HepG2 (cell line): ENCODE results near the gene LMAN2. TPM values are rescaled to one million over a fixed set of nuclear protein-coding genes. Genes with fewer than 3 reads are reported as not detected.
A peak's percentile ranks its signal among the peaks of the same experiment; 100 is the strongest.

Experiments
- ARNT2 ChIP-seq: sonication (generic); formaldehyde crosslinking; IDR thresholded peaks from 2 replicates; pipeline ENCODE4 v1.8.0; 2022; ENCODE audit warnings: mild to moderate bottlenecking, low read depth, missing genetic modification reagents, moderate library complexity
- ATF2 ChIP-seq: sonication (generic); formaldehyde crosslinking; IDR thresholded peaks from 2 replicates; pipeline ENCODE4 v1.4.0; 2020; ENCODE audit warnings: missing genetic modification reagents
- CREB3 ChIP-seq: sonication (generic); formaldehyde crosslinking; IDR thresholded peaks from 2 replicates; pipeline ENCODE4 v1.5.0; 2020; ENCODE audit warnings: missing genetic modification reagents
- ELF1 ChIP-seq: sonication (generic); formaldehyde crosslinking; IDR thresholded peaks from 2 replicates; pipeline ENCODE4 v1.4.0; 2020; ENCODE audit warnings: missing genetic modification reagents
- GFI1 ChIP-seq: sonication (generic); formaldehyde crosslinking; IDR thresholded peaks from 2 replicates; pipeline ENCODE4 v1.5.0; 2020; ENCODE audit warnings: missing genetic modification reagents, mild to moderate bottlenecking, borderline replicate concordance
- KAT8 ChIP-seq: IDR thresholded peaks from 2 replicates; pipeline ENCODE4 v1.6.1; 2016; ENCODE audit warnings: missing genetic modification reagents, missing compliant biosample characterization
- KDM5A ChIP-seq: fragments of 200-600 bp; sonication (generic); IDR thresholded peaks from 2 replicates; pipeline ENCODE4 v1.7.0; 2018; ENCODE audit warnings: antibody characterized with exemption, mild to moderate bottlenecking, low read length, borderline replicate concordance
- MBD4 ChIP-seq: IDR thresholded peaks from 2 replicates; pipeline ENCODE4 v1.6.1; 2012; ENCODE audit warnings: low read length, inconsistent platforms, borderline replicate concordance
- PBX2 ChIP-seq: IDR thresholded peaks from 2 replicates; pipeline ENCODE4 v1.6.1; 2016; ENCODE audit warnings: control low read depth
- SALL1 ChIP-seq: sonication (generic); formaldehyde crosslinking; IDR thresholded peaks from 2 replicates; pipeline ENCODE4 v1.8.0; 2022; ENCODE audit warnings: mild to moderate bottlenecking, missing genetic modification reagents
- SIN3A ChIP-seq: IDR thresholded peaks from 2 replicates; pipeline ENCODE4 v1.6.1; 2011; ENCODE audit warnings: low read depth, mild to moderate bottlenecking, control low read depth, low read length, borderline replicate concordance
- ZNF234 ChIP-seq: sonication (generic); formaldehyde crosslinking; conservative IDR thresholded peaks from 2 replicates; pipeline ENCODE4 v1.5.1; 2020; ENCODE audit warnings: mild to moderate bottlenecking, missing genetic modification reagents
- ZNF510 ChIP-seq: sonication (generic); formaldehyde crosslinking; IDR thresholded peaks from 2 replicates; pipeline ENCODE4 v1.4.0; 2020; ENCODE audit warnings: low read depth, mild to moderate bottlenecking, missing genetic modification reagents
- ZNF800 ChIP-seq: sonication (generic); formaldehyde crosslinking; IDR thresholded peaks from 2 replicates; pipeline ENCODE4 v1.4.0; 2020; ENCODE audit warnings: missing genetic modification reagents
- polyA plus RNA-seq, 8 experiments: library from polyadenylated mRNA; depleted of rRNA in 3 of 8; stranded (reverse) in 7 of 8; unstranded in 1 of 8; fragments of >200 nt; fragmentation: Illumina TruSeq in 4 of 8; extraction: Trizol in 4 of 8; gene quantifications; 2 replicates each; pipeline versions ENCODE4 v1.2.1 to v1.2.3, GENCODE V29; 2011 to 2016; ENCODE audit warnings: low read depth in 4 of 8, missing spikeins in 1 of 8, mixed read lengths in 1 of 8; ENCODE audit not compliant: insufficient read depth in 1 of 8
- total RNA-seq, 5 experiments: library from RNA; depleted of rRNA; stranded (reverse); fragments of >200 nt; fragmentation: Illumina TruSeq; extraction: Trizol; gene quantifications; 2 replicates each; pipeline ENCODE4 v1.2.3, GENCODE V29; 2016; ENCODE audit warnings: low read depth in 1 of 5
- TF ChIP-seq, protein P1 (sequence below): sonication (generic); formaldehyde crosslinking; IDR thresholded peaks from 2 replicates; pipeline ENCODE4 v1.4.0; 2020; ENCODE audit warnings: missing genetic modification reagents, borderline replicate concordance
- TF ChIP-seq, protein P2 (sequence below): sonication (generic); formaldehyde crosslinking; conservative IDR thresholded peaks from 2 replicates; pipeline ENCODE4 v1.5.0; 2020; ENCODE audit warnings: missing genetic modification reagents

LMAN2 gene
- total and polyA plus RNA-seq, 2 of the 13 experiments (the other 11 are each of a cell fraction or from before 2014, with no cell fraction given): 191 to 197 TPM

DNA sequence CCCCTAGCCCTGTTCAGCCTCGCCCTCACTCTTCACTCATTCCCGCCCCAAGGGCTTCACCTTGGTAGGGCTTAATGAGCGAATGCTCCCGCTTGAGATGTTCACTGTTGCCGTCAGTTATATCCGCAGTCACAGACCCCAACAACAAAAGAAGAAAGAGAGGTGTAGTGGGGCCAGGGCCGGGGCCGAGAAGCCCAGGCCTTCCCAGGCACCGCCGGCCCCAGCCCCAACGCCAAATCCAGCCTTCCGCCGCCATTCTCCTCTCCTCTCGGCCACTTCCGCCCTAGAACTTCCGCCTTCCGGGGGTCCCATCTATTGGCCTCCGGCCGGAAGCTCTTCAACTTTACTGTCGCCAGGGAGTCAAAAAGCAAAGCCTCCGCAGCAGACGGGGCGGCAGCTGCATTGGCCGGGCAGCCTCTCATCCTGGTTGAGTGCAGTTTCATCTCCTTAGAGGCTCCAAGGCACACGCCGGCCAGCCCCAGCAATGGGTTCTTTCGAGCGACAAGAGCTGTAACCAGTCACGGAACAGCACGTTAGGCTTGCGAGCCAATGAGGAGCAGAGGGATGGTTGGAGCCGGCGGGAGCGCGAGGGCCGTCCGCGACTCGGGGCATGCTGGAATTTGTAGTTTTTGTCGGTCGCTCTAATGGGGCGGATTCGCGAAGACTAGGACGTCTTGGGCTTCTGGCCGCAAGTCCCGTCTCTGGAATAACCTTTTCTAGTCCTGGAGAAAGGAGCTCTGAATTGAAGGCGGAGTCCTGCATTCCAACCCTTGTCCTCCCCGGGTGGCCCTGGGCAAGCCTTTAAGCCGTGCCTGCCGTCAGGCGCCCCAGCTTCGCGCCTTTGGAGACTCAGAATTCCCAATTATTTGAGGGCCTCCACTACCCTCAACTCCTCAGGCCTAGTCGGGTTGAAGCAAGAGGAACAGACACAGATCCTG lies at the start of gene LMAN2 (continued):
- TF ChIP-seq ZNF510 (0 out of 2 replicates have a peak, but pooled peaks have one; percentile 47), ZNF234 (CRISPR knock-in tag) (peak; percentile 47; the same call in 1 of the 2 replicates), ATF2 (CRISPR knock-in tag) (peak; percentile 25; the same call in 1 of the 2 replicates), SIN3A (peak; percentile 88), ARNT2 (CRISPR knock-in tag) (peak; percentile 83), SALL1 (CRISPR knock-in tag) (peak; percentile 44; the same call in 1 of the 2 replicates), MBD4 (no peak), ELF1 (CRISPR knock-in tag) (peak; percentile 99), GFI1 (CRISPR knock-in tag) (peak; percentile 18; the same call in 1 of the 2 replicates), PBX2 (CRISPR knock-in tag) (peak; percentile 94), CREB3 (CRISPR knock-in tag) (0 out of 2 replicates have a peak, but pooled peaks have one; percentile 43), KAT8 (peak; percentile 98), ZNF800 (CRISPR knock-in tag) (peak; percentile 76), KDM5A (peak; percentile 98)
- TF ChIP-seq, protein P1, sequence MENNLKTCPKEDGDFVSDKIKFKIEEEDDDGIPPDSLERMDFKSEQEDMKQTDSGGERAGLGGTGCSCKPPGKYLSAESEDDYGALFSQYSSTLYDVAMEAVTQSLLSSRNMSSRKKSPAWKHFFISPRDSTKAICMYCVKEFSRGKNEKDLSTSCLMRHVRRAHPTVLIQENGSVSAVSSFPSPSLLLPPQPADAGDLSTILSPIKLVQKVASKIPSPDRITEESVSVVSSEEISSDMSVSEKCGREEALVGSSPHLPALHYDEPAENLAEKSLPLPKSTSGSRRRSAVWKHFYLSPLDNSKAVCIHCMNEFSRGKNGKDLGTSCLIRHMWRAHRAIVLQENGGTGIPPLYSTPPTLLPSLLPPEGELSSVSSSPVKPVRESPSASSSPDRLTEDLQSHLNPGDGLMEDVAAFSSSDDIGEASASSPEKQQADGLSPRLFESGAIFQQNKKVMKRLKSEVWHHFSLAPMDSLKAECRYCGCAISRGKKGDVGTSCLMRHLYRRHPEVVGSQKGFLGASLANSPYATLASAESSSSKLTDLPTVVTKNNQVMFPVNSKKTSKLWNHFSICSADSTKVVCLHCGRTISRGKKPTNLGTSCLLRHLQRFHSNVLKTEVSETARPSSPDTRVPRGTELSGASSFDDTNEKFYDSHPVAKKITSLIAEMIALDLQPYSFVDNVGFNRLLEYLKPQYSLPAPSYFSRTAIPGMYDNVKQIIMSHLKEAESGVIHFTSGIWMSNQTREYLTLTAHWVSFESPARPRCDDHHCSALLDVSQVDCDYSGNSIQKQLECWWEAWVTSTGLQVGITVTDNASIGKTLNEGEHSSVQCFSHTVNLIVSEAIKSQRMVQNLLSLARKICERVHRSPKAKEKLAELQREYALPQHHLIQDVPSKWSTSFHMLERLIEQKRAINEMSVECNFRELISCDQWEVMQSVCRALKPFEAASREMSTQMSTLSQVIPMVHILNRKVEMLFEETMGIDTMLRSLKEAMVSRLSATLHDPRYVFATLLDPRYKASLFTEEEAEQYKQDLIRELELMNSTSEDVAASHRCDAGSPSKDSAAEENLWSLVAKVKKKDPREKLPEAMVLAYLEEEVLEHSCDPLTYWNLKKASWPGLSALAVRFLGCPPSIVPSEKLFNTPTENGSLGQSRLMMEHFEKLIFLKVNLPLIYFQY (CRISPR knock-in tag): peak; percentile 36; the same call in 1 of the 2 replicates
- TF ChIP-seq, protein P2, sequence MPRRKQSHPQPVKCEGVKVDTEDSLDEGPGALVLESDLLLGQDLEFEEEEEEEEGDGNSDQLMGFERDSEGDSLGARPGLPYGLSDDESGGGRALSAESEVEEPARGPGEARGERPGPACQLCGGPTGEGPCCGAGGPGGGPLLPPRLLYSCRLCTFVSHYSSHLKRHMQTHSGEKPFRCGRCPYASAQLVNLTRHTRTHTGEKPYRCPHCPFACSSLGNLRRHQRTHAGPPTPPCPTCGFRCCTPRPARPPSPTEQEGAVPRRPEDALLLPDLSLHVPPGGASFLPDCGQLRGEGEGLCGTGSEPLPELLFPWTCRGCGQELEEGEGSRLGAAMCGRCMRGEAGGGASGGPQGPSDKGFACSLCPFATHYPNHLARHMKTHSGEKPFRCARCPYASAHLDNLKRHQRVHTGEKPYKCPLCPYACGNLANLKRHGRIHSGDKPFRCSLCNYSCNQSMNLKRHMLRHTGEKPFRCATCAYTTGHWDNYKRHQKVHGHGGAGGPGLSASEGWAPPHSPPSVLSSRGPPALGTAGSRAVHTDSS (CRISPR knock-in tag): no peak
